GM21390 (cell line): Measurements from ENCODE around the gene LMBR1.
"Not testable (repeated sequence)": the region's sequence is repeated elsewhere in the genome, so short reads cannot be mapped to it uniquely, and the experiment has no call there.

Experiments
- ATAC-seq: cut with Tn5 transposase; IDR thresholded peaks from one replicate; pipeline ENCODE4 v1.9.1; 2021; ENCODE audit not compliant: unreplicated experiment

The LMBR1 gene

GRCh38 chr7:156907656-156908055 is 14.7 kb upstream of the LMBR1 start:
- ATAC-seq: no peak

- no peak for ATAC-seq
Observed at GRCh38 chr7:156906200-156906649, 13.2 kb upstream of the LMBR1 start.

GRCh38 chr7:156903232-156903909 is 10.4 kb upstream of the LMBR1 start:
- no peak for ATAC-seq

- not testable (repeated sequence) for ATAC-seq
Observed at GRCh38 chr7:156900093-156900492, 7.1 kb upstream of the LMBR1 start.

- no peak for ATAC-seq
Observed at GRCh38 chr7:156898938-156899337, 6.0 kb upstream of the LMBR1 start.

GRCh38 chr7:156897673-156898072 is 4.7 kb upstream of the LMBR1 start:
- no peak for ATAC-seq

GRCh38 chr7:156896388-156897022 is 3.5 kb upstream of the LMBR1 start:
- ATAC-seq: no peak

- ATAC-seq: no peak
Observed at GRCh38 chr7:156895024-156895780, 2.2 kb upstream of the LMBR1 start.

- ATAC-seq: peak; percentile 22
Observed at GRCh38 chr7:156892081-156892800, 742 bp downstream of the LMBR1 start.

- ATAC-seq: no peak
Observed at GRCh38 chr7:156889746-156890145, 3.2 kb downstream of the LMBR1 start.

- no peak for ATAC-seq
Observed at GRCh38 chr7:156889089-156889488, 3.9 kb downstream of the LMBR1 start.

GRCh38 chr7:156886020-156886795 is 6.8 kb downstream of the LMBR1 start:
- ATAC-seq: no peak

GRCh38 chr7:156881679-156882078 is 11.3 kb downstream of the LMBR1 start:
- ATAC-seq: no peak

- no peak for ATAC-seq
Observed at GRCh38 chr7:156875766-156876165, 17.2 kb downstream of the LMBR1 start.

GRCh38 chr7:156868363-156868762 is 24.6 kb downstream of the LMBR1 start:
- not testable (repeated sequence) for ATAC-seq

GRCh38 chr7:156865493-156865892 is 27.5 kb downstream of the LMBR1 start:
- ATAC-seq: no peak

GRCh38 chr7:156862022-156862421 is 31.0 kb downstream of the LMBR1 start:
- not testable (repeated sequence) for ATAC-seq

- ATAC-seq: no peak
Observed at GRCh38 chr7:156861212-156861611, 31.8 kb downstream of the LMBR1 start.

GRCh38 chr7:156860099-156860498 is 32.9 kb downstream of the LMBR1 start:
- ATAC-seq: not testable (repeated sequence)

GRCh38 chr7:156858523-156858922 is 34.5 kb downstream of the LMBR1 start:
- ATAC-seq: no peak
